WI38 (cell line): Measurements from ENCODE around the gene WDR41.

Experiments
- H3K4me3 ChIP-seq: 2 replicates; pipeline ENCODE4 v1.5.1; 2011; ENCODE audit warnings: low read depth, mild to moderate bottlenecking, control low read depth, low read length
- CTCF ChIP-seq: IDR thresholded peaks from 2 replicates; pipeline ENCODE4 v1.5.1; 2012; ENCODE audit warnings: low read depth, mild to moderate bottlenecking, control low read depth, low read length

WDR41 gene

GRCh38 chr5:77407152-77407551, 85.0 kb downstream of the WDR41 start:
- no peak overlapping the region for H3K4me3 ChIP-seq
- no peak for TF ChIP-seq CTCF

- no peak overlapping the region for H3K4me3 ChIP-seq
- no peak for TF ChIP-seq CTCF
Measured at GRCh38 chr5:77402796-77403195, 89.3 kb downstream of the WDR41 start.

- no peak for TF ChIP-seq CTCF
- H3K4me3 ChIP-seq, result no peak overlapping the region
Measured at GRCh38 chr5:77400645-77401044, 91.5 kb downstream of the WDR41 start.

GRCh38 chr5:77398896-77399295, 93.2 kb downstream of the WDR41 start:
- no peak for TF ChIP-seq CTCF
- no peak overlapping the region for H3K4me3 ChIP-seq

GRCh38 chr5:77398458-77398857, 93.7 kb downstream of the WDR41 start:
- no peak for TF ChIP-seq CTCF

GRCh38 chr5:77397686-77398292, 94.3 kb downstream of the WDR41 start:
- TF ChIP-seq CTCF, result no peak
- no peak overlapping the region for H3K4me3 ChIP-seq

More at GRCh38 chr5:77398458-77398857, 93.7 kb downstream of the WDR41 start:
- H3K4me3 ChIP-seq, result no peak overlapping the region

- H3K4me3 ChIP-seq, result no peak overlapping the region
- no peak for TF ChIP-seq CTCF
Measured at GRCh38 chr5:77396017-77396416, 96.1 kb downstream of the WDR41 start.
